Heart left ventricle (tissue), 13 donors: ENCODE data around the gene KRT6A.
A peak's percentile ranks its signal among the peaks of the same experiment; 100 is the strongest.

Experiments
- POLR2A ChIP-seq, 2 donors: fragments of 450-650 bp; IDR thresholded peaks; one replicate each; pipeline ENCODE4 v1.6.1; 2017; ENCODE audit warnings: antibody characterized with exemption in 2 of 2, mild to moderate bottlenecking in 2 of 2, moderate library complexity in 2 of 2
- TF ChIP-seq, protein P1 (sequence below), 12 donors: fragments of 200-600 bp; sonication (generic) in 4 of 12; IDR thresholded peaks; one replicate each; pipeline versions ENCODE4 v1.5.0 to v1.8.0; 2018 to 2022; ENCODE audit warnings: antibody characterized with exemption in 12 of 12, mild to moderate bottlenecking in 5 of 12
- donor health status: ischemic (EF 13 %, LVEDD 7.1; RV severe dilation, severe dysfunction).
- donor health status: DM: no; HTN: yes; CAD: no.
- donor health status: DM: no; HTN: no; CAD: no.
- donor health status: ischemic (EF 25% LVEDD 6.9; RV normal size, moderate dysfunction).
- donor health status: ischemic (EF 25% LVEDD 5.7; RV mildly dilated, moderate dysfunction).
- donor health status: ischemic (EF 35%, LVEDD 5.7; RV mildly dilated, moderate dysfunction).
- donor health status: nonischemic (EF 11% LVEDD 7.7; RV severe dilation, severe dysfunction).
- donor health status: DM: yes; HTN: yes; CAD: no.
- donor health status: PGD.
- donor health status: ischemic (EF 29% LVEDD 5.4; RV normal size, mild dysfunction).
- donor health status: nonischemic (EF 23%, LVEDD 6.1; RV moderate dilation, normal function).

DNA sequence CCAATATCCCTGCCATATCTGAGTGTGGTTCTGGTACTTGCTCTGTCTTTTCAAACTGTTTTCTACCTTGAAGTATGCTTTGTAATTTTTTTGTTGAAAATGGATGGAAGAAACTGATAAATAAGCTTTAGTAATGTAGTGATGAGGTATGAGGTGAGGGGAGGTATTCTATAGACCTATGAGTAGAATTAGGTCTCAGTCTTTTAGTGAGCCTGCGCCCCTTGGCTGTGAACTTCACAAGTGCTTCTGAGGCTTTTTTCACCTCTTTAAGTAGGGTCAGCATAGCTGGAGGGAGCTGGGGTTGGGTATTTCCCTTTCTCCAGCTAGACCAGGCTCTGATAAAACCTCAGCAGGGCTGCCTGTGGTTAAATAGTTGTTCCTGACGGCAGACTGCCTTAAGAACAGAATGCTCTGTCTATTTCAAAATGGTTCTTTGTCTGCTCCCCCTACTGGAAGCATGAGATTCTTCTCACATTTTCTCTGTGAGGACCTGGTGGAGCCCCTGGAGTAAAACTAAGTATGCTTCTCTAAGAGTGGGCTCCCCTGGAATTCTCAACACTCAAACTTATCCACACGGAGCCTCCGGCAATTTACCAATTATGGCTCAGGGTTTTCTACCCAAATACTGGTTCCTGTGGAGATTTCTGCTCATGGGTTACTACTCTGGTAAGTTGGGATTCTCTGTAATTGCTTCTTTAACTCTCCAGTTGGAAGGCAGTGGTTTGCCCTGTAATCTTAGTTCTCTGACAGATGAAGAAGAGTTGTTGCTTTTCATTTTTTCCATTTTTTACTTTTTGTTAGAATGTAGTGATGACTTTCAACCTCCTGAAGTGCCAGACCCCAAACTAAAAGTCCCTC is 14.0 kb upstream of the KRT6A start:
- TF ChIP-seq, protein P1, sequence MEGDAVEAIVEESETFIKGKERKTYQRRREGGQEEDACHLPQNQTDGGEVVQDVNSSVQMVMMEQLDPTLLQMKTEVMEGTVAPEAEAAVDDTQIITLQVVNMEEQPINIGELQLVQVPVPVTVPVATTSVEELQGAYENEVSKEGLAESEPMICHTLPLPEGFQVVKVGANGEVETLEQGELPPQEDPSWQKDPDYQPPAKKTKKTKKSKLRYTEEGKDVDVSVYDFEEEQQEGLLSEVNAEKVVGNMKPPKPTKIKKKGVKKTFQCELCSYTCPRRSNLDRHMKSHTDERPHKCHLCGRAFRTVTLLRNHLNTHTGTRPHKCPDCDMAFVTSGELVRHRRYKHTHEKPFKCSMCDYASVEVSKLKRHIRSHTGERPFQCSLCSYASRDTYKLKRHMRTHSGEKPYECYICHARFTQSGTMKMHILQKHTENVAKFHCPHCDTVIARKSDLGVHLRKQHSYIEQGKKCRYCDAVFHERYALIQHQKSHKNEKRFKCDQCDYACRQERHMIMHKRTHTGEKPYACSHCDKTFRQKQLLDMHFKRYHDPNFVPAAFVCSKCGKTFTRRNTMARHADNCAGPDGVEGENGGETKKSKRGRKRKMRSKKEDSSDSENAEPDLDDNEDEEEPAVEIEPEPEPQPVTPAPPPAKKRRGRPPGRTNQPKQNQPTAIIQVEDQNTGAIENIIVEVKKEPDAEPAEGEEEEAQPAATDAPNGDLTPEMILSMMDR (IDR thresholded peaks at IDR 0.05) = peak; percentile 31 to 63 (median 49)
- no peak for TF ChIP-seq POLR2A (IDR thresholded peaks at IDR 0.05)
